WI38 (cell line): ENCODE measurements around the gene KIAA0040.

ENCODE experiments used
- H3K4me3 ChIP-seq: 2 replicates; pipeline ENCODE4 v1.5.1; 2011; ENCODE audit warnings: low read depth, mild to moderate bottlenecking, control low read depth, low read length
- TF ChIP-seq, protein P1 (sequence below): IDR thresholded peaks from 2 replicates; pipeline ENCODE4 v1.5.1; 2012; ENCODE audit warnings: low read depth, mild to moderate bottlenecking, control low read depth, low read length

KIAA0040 gene

DNA sequence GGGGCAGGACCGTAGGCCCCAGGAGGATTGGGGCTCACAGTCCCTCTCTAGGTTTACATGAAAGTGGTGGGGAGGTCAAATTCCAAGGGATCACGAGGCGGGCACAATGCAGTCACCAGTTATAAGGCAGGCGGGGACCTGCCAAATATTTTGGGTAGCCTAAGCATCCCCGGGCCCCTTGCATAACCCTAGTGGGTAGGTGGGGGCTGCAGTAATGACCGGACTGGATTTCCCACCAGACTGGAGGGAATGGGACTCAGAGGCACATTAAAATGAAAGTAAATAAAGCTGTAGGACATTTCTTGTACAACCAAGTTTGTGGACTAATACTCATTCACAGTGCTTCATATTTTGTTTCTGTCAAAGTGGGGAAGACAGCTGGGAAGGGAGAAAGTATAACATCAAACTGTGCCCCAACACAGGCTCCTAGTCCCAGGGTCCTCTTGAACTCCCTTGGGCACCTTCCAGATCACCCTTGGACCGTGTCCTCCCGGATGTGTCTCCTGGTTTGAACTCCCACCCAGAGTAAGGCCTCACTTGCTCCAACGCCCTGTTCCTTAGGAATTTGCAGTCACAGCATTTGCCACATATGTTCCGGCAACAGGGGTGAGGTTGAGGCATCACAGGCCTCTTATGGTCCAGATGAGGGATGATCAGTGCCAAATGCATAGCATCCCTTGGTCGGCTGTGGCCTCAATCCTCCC is 28.4 kb upstream of the KIAA0040 start:
- TF ChIP-seq, protein P1, sequence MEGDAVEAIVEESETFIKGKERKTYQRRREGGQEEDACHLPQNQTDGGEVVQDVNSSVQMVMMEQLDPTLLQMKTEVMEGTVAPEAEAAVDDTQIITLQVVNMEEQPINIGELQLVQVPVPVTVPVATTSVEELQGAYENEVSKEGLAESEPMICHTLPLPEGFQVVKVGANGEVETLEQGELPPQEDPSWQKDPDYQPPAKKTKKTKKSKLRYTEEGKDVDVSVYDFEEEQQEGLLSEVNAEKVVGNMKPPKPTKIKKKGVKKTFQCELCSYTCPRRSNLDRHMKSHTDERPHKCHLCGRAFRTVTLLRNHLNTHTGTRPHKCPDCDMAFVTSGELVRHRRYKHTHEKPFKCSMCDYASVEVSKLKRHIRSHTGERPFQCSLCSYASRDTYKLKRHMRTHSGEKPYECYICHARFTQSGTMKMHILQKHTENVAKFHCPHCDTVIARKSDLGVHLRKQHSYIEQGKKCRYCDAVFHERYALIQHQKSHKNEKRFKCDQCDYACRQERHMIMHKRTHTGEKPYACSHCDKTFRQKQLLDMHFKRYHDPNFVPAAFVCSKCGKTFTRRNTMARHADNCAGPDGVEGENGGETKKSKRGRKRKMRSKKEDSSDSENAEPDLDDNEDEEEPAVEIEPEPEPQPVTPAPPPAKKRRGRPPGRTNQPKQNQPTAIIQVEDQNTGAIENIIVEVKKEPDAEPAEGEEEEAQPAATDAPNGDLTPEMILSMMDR = no peak
- H3K4me3 ChIP-seq = no peak overlapping the region

DNA sequence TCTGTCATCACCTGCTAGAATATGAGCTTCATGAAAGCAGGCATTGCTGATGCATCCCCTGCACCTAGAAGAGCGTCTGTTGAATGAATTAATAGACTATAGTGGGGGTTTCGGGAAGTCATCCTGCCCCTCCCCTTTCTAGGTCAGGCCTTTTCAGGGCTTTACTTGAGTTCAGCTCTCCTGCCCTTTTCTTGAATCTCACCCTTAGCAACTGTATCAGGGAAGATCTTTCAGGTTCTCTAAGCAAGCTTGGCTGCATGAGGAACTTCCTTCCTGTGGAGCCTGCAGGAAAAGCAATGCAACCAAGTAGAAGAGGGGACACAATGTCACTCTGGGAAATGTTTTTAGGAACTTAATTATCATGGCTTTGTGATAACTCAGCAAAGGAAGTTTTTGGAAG is 27.2 kb upstream of the KIAA0040 start:
- TF ChIP-seq, protein P1 = no peak
- H3K4me3 ChIP-seq = no peak overlapping the region

DNA sequence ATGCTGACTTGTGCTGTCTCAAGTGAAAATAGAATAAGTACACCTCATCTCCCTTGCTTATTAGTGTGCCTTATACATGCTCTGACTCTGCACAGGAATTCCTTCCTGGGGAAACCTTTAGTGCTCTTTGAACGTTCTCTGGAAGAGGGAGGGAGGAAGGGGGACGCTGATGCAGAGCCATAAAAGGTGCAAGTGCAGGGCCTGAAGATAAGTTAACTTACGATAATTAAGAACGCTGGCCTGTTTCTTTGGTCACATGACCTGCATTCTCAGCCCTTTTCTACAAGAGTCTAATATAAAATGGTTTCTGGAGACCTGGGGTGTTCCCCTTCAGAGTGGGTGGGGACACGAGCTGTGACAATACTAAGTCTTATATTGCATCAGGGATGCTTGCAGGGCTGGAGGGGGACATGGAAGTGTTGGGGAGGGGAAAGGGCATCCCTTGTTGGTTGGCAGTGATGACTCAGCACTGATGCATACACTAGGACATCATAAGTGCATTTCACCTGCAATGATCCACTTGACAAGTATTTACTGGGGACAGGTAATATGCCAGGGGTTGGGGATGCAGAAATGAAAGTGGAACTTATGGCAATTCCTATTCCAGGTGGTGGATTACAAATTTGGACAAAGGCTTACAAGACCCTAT is 26.3 kb upstream of the KIAA0040 start:
- TF ChIP-seq, protein P1 = no peak
- H3K4me3 ChIP-seq = no peak overlapping the region

DNA sequence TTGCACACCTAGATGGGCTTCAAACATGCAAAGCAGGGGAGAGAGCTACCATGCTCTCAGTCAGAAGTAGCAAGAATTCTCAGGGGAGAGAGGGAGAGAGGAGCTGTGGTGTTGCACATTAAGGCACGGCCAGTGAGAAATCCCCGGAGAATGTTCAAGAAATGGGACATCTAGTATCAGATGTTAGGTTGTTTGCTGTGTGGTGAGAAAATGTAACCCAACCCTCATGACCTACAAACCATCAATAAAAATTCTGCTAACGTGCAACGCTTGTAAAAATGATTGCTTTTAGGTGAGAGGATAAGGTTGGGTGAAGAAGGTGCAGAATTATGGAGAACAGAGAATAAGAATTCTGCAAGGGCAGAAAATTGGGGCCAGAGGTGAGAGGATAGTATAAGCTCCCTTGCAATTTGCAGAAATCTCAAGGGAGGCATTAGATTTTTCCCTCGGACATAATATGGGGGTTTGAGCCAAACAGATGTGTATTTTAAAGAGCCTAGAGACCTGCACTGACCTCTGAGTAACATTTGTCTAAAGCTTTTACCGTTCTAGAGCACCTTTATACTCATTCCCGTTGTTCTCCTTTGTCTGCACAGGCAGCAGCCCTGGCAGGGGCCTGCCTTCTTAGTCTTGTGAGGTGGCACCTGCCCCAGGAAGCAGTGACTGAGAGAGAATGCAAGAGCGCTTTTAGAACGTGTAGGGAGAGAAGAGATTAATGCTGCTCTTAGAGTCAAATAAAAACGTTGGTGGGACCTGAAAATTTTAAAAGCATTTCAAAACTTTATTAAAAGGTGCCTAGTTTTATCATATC is 25.4 kb upstream of the KIAA0040 start:
- H3K4me3 ChIP-seq = no peak overlapping the region
- TF ChIP-seq, protein P1 = no peak

DNA sequence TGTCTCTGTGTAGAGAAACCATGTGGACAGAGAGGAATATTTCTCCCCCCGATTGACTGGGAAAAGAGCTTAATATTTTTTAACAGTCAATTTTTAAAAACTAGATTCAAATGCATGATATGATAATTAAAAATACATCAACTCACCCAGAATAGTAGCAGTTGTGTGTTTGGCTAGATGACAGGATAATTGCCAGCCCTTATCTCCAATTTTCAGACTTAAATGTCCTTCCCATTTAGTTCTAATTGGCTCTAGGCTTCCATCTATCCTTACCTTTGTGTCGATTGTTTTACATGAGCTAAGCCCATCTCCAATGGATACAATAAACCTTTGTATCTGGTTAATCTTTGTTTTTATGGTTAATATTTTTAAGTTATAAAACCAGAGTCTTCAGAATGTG is 23.9 kb upstream of the KIAA0040 start:
- TF ChIP-seq, protein P1 = no peak
- no peak overlapping the region for H3K4me3 ChIP-seq

DNA sequence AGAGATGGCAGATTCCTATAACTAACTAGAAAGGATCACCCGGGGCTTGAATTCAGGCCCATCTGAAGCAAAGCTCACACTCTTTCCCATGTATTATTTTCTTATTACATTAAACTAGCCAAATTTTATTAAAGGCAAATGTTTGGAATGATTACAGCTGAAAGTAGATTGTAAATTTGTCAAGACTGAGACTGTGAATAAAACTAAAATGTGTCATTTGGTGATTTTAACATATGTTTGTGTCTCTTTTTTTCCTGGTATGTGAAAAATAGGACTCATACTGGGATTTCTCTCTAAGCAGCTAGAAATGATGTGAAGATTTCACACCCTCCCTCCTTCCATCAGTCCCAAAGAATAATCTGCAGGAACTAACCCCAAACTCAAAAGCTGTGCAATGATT is 19.1 kb upstream of the KIAA0040 start:
- no peak overlapping the region for H3K4me3 ChIP-seq
- TF ChIP-seq, protein P1 = no peak

DNA sequence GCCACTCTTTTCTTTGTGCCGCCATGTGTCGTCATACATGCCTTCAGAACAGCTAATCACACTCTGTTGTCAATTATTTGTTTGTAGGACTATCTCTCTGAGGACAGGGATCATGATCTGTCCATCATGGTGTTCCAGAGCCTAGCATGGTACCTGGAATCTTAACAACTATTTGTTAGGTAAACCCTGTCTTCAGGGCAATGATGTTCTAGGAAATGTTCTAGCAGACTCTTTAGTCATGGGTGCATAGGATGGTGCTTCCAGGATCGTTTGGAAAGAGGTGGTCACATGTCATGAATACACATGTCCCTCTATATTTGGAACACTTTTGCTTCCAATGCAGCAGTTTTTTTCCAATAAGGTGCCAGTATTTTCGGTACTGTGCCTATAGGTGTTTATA is 18.2 kb upstream of the KIAA0040 start:
- no peak overlapping the region for H3K4me3 ChIP-seq
- TF ChIP-seq, protein P1 = no peak
